ENCODE data around the gene SYNE1. TPM values are rescaled to one million over a fixed set of nuclear protein-coding genes. Genes with fewer than 3 reads are reported as not detected.

The SYNE1 gene
- total RNA-seq, 4 donors from 2014 or later = 29.1 to 51.5 (median 45.6) TPM

DNA sequence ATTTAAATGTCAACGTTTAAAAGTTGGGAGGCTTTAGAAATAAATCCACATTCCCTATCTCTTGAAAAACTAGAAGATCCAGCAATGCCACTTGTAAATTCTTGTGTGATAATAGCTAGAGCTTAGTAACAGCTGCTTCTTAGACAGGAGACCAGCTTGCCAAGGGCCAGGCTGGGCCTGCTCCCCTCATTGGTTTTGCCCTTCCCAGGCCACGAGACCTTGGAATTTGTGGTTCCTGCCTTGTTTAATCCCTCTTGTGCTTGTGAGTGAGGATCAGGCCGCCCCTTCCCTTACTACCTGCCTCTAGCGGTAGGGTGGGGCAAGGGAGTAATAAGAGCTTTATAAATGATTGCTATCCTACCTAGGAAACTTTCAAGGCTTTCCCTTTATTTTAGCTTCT, 363.5 kb downstream of the SYNE1 start:
- H3K9me3 ChIP-seq = no peaks in the 10 kb centered on the region
- peaks cover 44 to 55% of the 10 kb centered on the region in 2 donors for H3K4me1 ChIP-seq
- intact Hi-C loops (cut with DNase I; ENCODE audit: low total_unique reads) (loop anchor here (5.0 kb wide), 1 partner anchor 596 kb away; no protein-coding TSS in a partner anchor), in situ Hi-C loops (cut with MboI; ENCODE audit: low sequenced_read_pairs in 4 of 4) (loop anchor here (25.0 kb wide), 3 partner anchors 511 to 836 kb away; no protein-coding TSS in a partner anchor)
- DNase-seq (peak in 1 of 2 donors; percentile 60), ATAC-seq (peak in 1 of 2 donors; percentile 34)
- H3K27me3 ChIP-seq = no peaks in the 10 kb centered on the region
- H3K36me3 ChIP-seq = no peaks in the 10 kb centered on the region
- no peak overlapping the region for H3K4me3 ChIP-seq
- peak overlapping the region; percentile 71 to 84 (median 78) for H3K27ac ChIP-seq
- TF ChIP-seq, protein P1, sequence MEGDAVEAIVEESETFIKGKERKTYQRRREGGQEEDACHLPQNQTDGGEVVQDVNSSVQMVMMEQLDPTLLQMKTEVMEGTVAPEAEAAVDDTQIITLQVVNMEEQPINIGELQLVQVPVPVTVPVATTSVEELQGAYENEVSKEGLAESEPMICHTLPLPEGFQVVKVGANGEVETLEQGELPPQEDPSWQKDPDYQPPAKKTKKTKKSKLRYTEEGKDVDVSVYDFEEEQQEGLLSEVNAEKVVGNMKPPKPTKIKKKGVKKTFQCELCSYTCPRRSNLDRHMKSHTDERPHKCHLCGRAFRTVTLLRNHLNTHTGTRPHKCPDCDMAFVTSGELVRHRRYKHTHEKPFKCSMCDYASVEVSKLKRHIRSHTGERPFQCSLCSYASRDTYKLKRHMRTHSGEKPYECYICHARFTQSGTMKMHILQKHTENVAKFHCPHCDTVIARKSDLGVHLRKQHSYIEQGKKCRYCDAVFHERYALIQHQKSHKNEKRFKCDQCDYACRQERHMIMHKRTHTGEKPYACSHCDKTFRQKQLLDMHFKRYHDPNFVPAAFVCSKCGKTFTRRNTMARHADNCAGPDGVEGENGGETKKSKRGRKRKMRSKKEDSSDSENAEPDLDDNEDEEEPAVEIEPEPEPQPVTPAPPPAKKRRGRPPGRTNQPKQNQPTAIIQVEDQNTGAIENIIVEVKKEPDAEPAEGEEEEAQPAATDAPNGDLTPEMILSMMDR (IDR thresholded peaks at IDR 0.05 in 4 of 5, conservative IDR thresholded peaks at IDR 0.05 in 1 of 5) = peak in 3 of 5 experiments; percentile 32 to 43 (median 41)
- no peak for TF ChIP-seq POLR2A (IDR thresholded peaks at IDR 0.05)

DNA sequence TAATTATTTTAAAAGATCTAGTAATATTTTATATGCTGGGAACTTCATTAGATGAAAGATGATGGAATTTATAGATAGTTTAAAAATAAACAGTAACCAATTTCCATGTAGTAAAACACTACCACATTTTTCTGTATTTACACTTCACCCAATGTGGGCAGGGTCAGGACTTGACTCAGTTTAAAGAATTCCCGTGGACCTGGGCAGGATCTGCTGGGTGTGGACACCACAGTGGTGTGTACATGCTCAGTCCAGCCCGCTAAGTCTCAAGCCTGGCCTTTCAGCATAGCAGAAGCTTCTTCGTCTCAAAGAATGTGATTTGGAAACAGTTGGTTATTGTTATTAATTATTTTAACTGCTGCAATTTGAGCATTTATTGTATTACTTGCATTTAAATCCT, 364.2 kb downstream of the SYNE1 start:
- H3K9me3 ChIP-seq = no peaks in the 10 kb centered on the region
- in situ Hi-C loops (cut with MboI; ENCODE audit: low sequenced_read_pairs in 4 of 4) (loop anchor here (25.0 kb wide), 3 partner anchors 511 to 836 kb away; no protein-coding TSS in a partner anchor), intact Hi-C loops (cut with DNase I; ENCODE audit: low total_unique reads) (loop anchor here (5.0 kb wide), 1 partner anchor 596 kb away; no protein-coding TSS in a partner anchor)
- no peak for TF ChIP-seq POLR2A (IDR thresholded peaks at IDR 0.05)
- TF ChIP-seq, protein P1 (IDR thresholded peaks at IDR 0.05 in 4 of 5, conservative IDR thresholded peaks at IDR 0.05 in 1 of 5) = no peak
- no peaks in the 10 kb centered on the region for H3K36me3 ChIP-seq
- no peaks in the 10 kb centered on the region for H3K27me3 ChIP-seq
- H3K4me3 ChIP-seq = peak overlapping the region in 1 of 4 donors; percentile 29
- ATAC-seq = peak; percentile 37 to 47
- DNase-seq = peak; percentile 24 to 62
- peaks cover 42 to 54% of the 10 kb centered on the region in 2 donors for H3K4me1 ChIP-seq
- H3K27ac ChIP-seq = peak overlapping the region; percentile 71 to 84 (median 78)

DNA sequence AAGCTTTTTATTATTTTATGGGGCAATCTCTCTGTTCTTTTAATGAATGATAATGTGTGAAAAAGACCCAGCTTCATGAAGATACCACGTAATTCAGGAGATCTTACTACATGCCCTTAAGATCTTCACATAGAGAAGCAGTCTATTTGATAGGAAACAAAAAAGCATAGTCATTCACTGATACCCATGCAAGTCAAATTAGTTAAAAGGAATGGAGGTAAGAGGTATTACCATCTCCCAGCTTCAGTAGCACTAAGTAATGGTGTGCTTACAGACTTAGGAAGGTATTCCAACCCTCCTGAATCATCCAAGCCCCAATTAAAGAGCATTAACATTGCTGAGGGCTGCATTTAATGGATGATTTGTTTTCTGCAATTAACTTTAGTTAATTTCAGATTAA, 364.7 kb downstream of the SYNE1 start:
- ATAC-seq (peak; percentile 36 to 41), DNase-seq (no peak)
- H3K36me3 ChIP-seq = no peaks in the 10 kb centered on the region
- H3K27me3 ChIP-seq = no peaks in the 10 kb centered on the region
- intact Hi-C loops (cut with DNase I; ENCODE audit: low total_unique reads) (loop anchor here (5.0 kb wide), 1 partner anchor 595 kb away; no protein-coding TSS in a partner anchor), in situ Hi-C loops (cut with MboI; ENCODE audit: low sequenced_read_pairs in 4 of 4) (loop anchor here (25.0 kb wide), 3 partner anchors 510 to 835 kb away; no protein-coding TSS in a partner anchor)
- H3K4me1 ChIP-seq = peaks cover 43 to 54% of the 10 kb centered on the region in 2 donors
- H3K4me3 ChIP-seq = peak overlapping the region in 3 of 4 donors; percentile 9 to 29 (median 13)
- H3K9me3 ChIP-seq = no peaks in the 10 kb centered on the region
- peak overlapping the region; percentile 71 to 84 (median 78) for H3K27ac ChIP-seq
- TF ChIP-seq POLR2A (IDR thresholded peaks at IDR 0.05) = no peak
- TF ChIP-seq, protein P1 (IDR thresholded peaks at IDR 0.05 in 4 of 5, conservative IDR thresholded peaks at IDR 0.05 in 1 of 5) = no peak

- peak overlapping the region; percentile 71 to 84 (median 78) for H3K27ac ChIP-seq
- in situ Hi-C loops (cut with MboI; ENCODE audit: low sequenced_read_pairs in 4 of 4) = loop anchor here (25.0 kb wide), 3 partner anchors 510 to 835 kb away; no protein-coding TSS in a partner anchor
- intact Hi-C loops (cut with DNase I; ENCODE audit: low total_unique reads) = loop anchor here (5.0 kb wide), 1 partner anchor 595 kb away; no protein-coding TSS in a partner anchor
- H3K36me3 ChIP-seq = no peaks in the 10 kb centered on the region
- H3K4me1 ChIP-seq = peaks cover 48 to 51% of the 10 kb centered on the region in 2 donors
- peak overlapping the region in 3 of 4 donors; percentile 13 to 29 (median 28) for H3K4me3 ChIP-seq
- H3K9me3 ChIP-seq = no peaks in the 10 kb centered on the region
- H3K27me3 ChIP-seq = no peaks in the 10 kb centered on the region
- DNase-seq (peak in 1 of 2 donors; percentile 43), ATAC-seq (peak; percentile 71 to 72)
- no peak for TF ChIP-seq POLR2A (IDR thresholded peaks at IDR 0.05)
- TF ChIP-seq, protein P1 (IDR thresholded peaks at IDR 0.05 in 4 of 5, conservative IDR thresholded peaks at IDR 0.05 in 1 of 5) = no peak
Observed at GRCh38 chr6:152271776-152272464, 365.2 kb downstream of the SYNE1 start.
